A549 (cell line): Measurements from ENCODE around the gene MGMT. TPM values are rescaled to one million over a fixed set of nuclear protein-coding genes. Genes with fewer than 3 reads are reported as not detected.

Experiments
- ATAC-seq, 2 experiments: fragments of 200-7000 bp in 1 of 2; fragments of >200 bp in 1 of 2; cut with Nextera tagmentation in 1 of 2; cut with Tn5 transposase in 1 of 2; 3 replicates each; pipeline versions ENCODE4 v1.8.0 to v1.9.1; 2018 to 2020; ENCODE audit warnings: mild to moderate bottlenecking in 1 of 2, moderate library complexity in 1 of 2
- CTCF ChIA-PET: fragments of 300-600 bp; sonication (Branson Sonifier 250); formaldehyde crosslinking; extraction: SDS; loops from one replicate; lab custom pipeline; 2021; ENCODE audit warnings: antibody characterized with exemption, inconsistent platforms; lab: Yijun Ruan, JAX
- POLR2A ChIA-PET: fragments of 350-600 bp; formaldehyde crosslinking; extraction: SDS; loops from one replicate; lab custom pipeline; 2021; ENCODE audit warnings: antibody characterized with exemption, inconsistent platforms; lab: Yijun Ruan, JAX
- DNase-seq, 2 experiments: peaks; one replicate each; pipeline versions ENCODE4 v3.0.0 to v3.0.0-alpha.2; 2011 to 2016; ENCODE audit warnings: low read depth in 1 of 2, low spot score in 1 of 2
- FAIRE-seq: peaks from 2 replicates; lab custom pipeline; 2011; peaks lifted over from hg19 to GRCh38; lab: Jason Lieb, UNC
- H3K27ac ChIP-seq, 2 experiments: fragments of >200 bp; sonication (Bioruptor Twin); formaldehyde crosslinking; 3 replicates each; pipeline ENCODE4 v1.5.1; 2016 to 2017
- H3K4me1 ChIP-seq: fragments of >200 bp; sonication (Bioruptor Twin); formaldehyde crosslinking; 3 replicates; pipeline ENCODE4 v1.6.1; 2016
- H3K4me2 ChIP-seq: fragments of >200 bp; sonication (Bioruptor Twin); formaldehyde crosslinking; 3 replicates; pipeline ENCODE4 v1.6.1; 2016
- H3K4me3 ChIP-seq: fragments of >200 bp; sonication (Bioruptor Twin); formaldehyde crosslinking; 3 replicates; pipeline ENCODE4 v1.5.1; 2016
- H3K9me3 ChIP-seq: fragments of >200 bp; sonication (Bioruptor Twin); formaldehyde crosslinking; 3 replicates; pipeline ENCODE4 v1.6.1; 2016
- ATOH8 ChIP-seq: fragments of 250-450 bp; sonication (Bioruptor Pico); IDR thresholded peaks from 2 replicates; pipeline ENCODE4 v1.5.0; 2020; ENCODE audit warnings: low read depth, mild to moderate bottlenecking, moderate library complexity
- BHLHE40 ChIP-seq: IDR thresholded peaks from 2 replicates; pipeline ENCODE4 v1.6.1; 2012; ENCODE audit warnings: low read depth, low read length, inconsistent platforms
- CHD4 ChIP-seq: fragments of 200-600 bp; sonication (generic); IDR thresholded peaks from 2 replicates; pipeline ENCODE4 v1.6.1; 2016; ENCODE audit warnings: antibody characterized with exemption, mild to moderate bottlenecking, borderline replicate concordance
- E2F6 ChIP-seq: IDR thresholded peaks from 2 replicates; pipeline ENCODE4 v1.6.1; 2012; ENCODE audit warnings: low read depth, borderline replicate concordance
- EHMT2 ChIP-seq: fragments of 200-600 bp; sonication (generic); IDR thresholded peaks from 2 replicates; pipeline ENCODE4 v1.6.1; 2016; ENCODE audit warnings: antibody characterized with exemption, low read depth, mild to moderate bottlenecking, moderate library complexity
- ESRRA ChIP-seq: fragments of 150-350 bp; IDR thresholded peaks from 2 replicates; pipeline ENCODE4 v1.6.1; 2014; ENCODE audit warnings: mild to moderate bottlenecking, low read length, borderline replicate concordance
- FOSB ChIP-seq: fragments of 250-450 bp; sonication (Bioruptor Pico); IDR thresholded peaks from 2 replicates; pipeline ENCODE4 v1.5.0; 2020; ENCODE audit warnings: mild to moderate bottlenecking, moderate library complexity
- FOXS1 ChIP-seq: fragments of 250-450 bp; sonication (Bioruptor Pico); IDR thresholded peaks from 2 replicates; pipeline ENCODE4 v1.5.0; 2020; ENCODE audit warnings: mild to moderate bottlenecking, moderate library complexity
- GATA3 ChIP-seq: IDR thresholded peaks from 2 replicates; pipeline ENCODE4 v1.6.1; 2012; ENCODE audit warnings: borderline replicate concordance
- HEYL ChIP-seq: fragments of 250-450 bp; sonication (Bioruptor Pico); IDR thresholded peaks from 2 replicates; pipeline ENCODE4 v1.8.0; 2021; ENCODE audit warnings: mild to moderate bottlenecking, moderate library complexity
- HOXB13 ChIP-seq: fragments of 250-450 bp; sonication (Bioruptor Pico); IDR thresholded peaks from 2 replicates; pipeline ENCODE4 v1.5.0; 2020; ENCODE audit warnings: low read depth, mild to moderate bottlenecking, moderate library complexity
- HOXB5 ChIP-seq: fragments of 250-450 bp; sonication (Bioruptor Pico); IDR thresholded peaks from 2 replicates; pipeline ENCODE4 v1.5.0; 2020; ENCODE audit warnings: mild to moderate bottlenecking, moderate library complexity
- JUN ChIP-seq, 2 experiments: fragments of >200 bp; sonication (Bioruptor Twin); formaldehyde crosslinking; IDR thresholded peaks; 2 replicates in 1 of 2; 3 replicates in 1 of 2; pipeline ENCODE4 v1.6.1; 2016 to 2017
- MAX ChIP-seq: IDR thresholded peaks from 2 replicates; pipeline ENCODE4 v1.6.1; 2012
- MYC ChIP-seq: IDR thresholded peaks from 2 replicates; pipeline ENCODE4 v1.6.1; 2012; ENCODE audit warnings: mild to moderate bottlenecking, inconsistent platforms, low read length, improper control_type of control experiment, borderline replicate concordance
- NFE2L2 ChIP-seq: fragments of 150-350 bp; conservative IDR thresholded peaks from 2 replicates; pipeline ENCODE4 v1.6.1; 2014; ENCODE audit warnings: low read length
- NR3C1 ChIP-seq: fragments of >200 bp; sonication (Bioruptor Twin); formaldehyde crosslinking; IDR thresholded peaks from 3 replicates; pipeline ENCODE4 v1.6.1; 2017
- PBX3 ChIP-seq: IDR thresholded peaks from 2 replicates; pipeline ENCODE4 v1.6.1; 2012
- PHF8 ChIP-seq: fragments of 200-600 bp; sonication (generic); IDR thresholded peaks from 2 replicates; pipeline ENCODE4 v1.6.1; 2016; ENCODE audit warnings: low read depth, mild to moderate bottlenecking, antibody characterized with exemption, moderate library complexity, borderline replicate concordance
- POLR2A ChIP-seq: IDR thresholded peaks from 2 replicates; pipeline ENCODE4 v1.6.1; 2012; ENCODE audit warnings: mild to moderate bottlenecking, low read length
- POLR2AphosphoS2 ChIP-seq: conservative IDR thresholded peaks from 2 replicates; pipeline ENCODE4 v1.6.1; 2012; ENCODE audit warnings: low read length, improper control_type of control experiment, inconsistent platforms
- RARB ChIP-seq: fragments of 250-450 bp; sonication (Bioruptor Pico); IDR thresholded peaks from 2 replicates; pipeline ENCODE4 v1.8.0; 2021; ENCODE audit warnings: mild to moderate bottlenecking, moderate library complexity
- RNF2 ChIP-seq: fragments of 200-600 bp; sonication (generic); IDR thresholded peaks from 2 replicates; pipeline ENCODE4 v1.6.1; 2016; ENCODE audit warnings: low read depth, mild to moderate bottlenecking, antibody characterized with exemption, moderate library complexity, borderline replicate concordance
- SMC3 ChIP-seq: fragments of >200 bp; sonication (Bioruptor Twin); formaldehyde crosslinking; IDR thresholded peaks from 3 replicates; pipeline ENCODE4 v1.6.1; 2018; ENCODE audit warnings: inconsistent platforms
- SREBF2 ChIP-seq: fragments of 450-650 bp; IDR thresholded peaks from 2 replicates; pipeline ENCODE4 v1.6.1; 2014; ENCODE audit warnings: mild to moderate bottlenecking, moderate library complexity
- ZSCAN20 ChIP-seq: fragments of 250-450 bp; sonication (Bioruptor Pico); IDR thresholded peaks from 2 replicates; pipeline ENCODE4 v1.8.0; 2022; ENCODE audit warnings: mild to moderate bottlenecking, moderate library complexity
- WGBS: methylation state at CpG from one replicate; pipeline ENCODE4 v1.1.6; 2017; ENCODE audit errors: missing lambda C conversion rate; 5-methylcytosine and 5-hydroxymethylcytosine counted together
- polyA plus RNA-seq, 4 experiments: library from polyadenylated mRNA; depleted of rRNA in 3 of 4; stranded (reverse); fragments of >200 nt; fragmentation: RNase III in 1 of 4; extraction: RNeasy Plus Mini Kit Qiagen cat#74134 plus additional on column Dnase treatment in 1 of 4; gene quantifications; 2 replicates in 3 of 4; 3 replicates in 1 of 4; pipeline ENCODE4 v1.2.3, GENCODE V29; 2011 to 2017

Gene MGMT
- polyA plus RNA-seq, 2 of the 4 experiments (the other 2 are of a cell fraction): 4.9 to 5.2 TPM

GRCh38 chr10:129564923-129565322 is 97.9 kb downstream of the MGMT start:
- TF ChIP-seq PBX3 (no peak), ZSCAN20 (no peak), SREBF2 (no peak), HEYL (no peak), EHMT2 (no peak), RARB (CRISPR knock-in tag) (no peak), MAX (no peak), PHF8 (no peak), FOXS1 (CRISPR knock-in tag) (no peak), ATOH8 (CRISPR knock-in tag) (no peak), ESRRA (no peak), JUN (IDR thresholded peaks at IDR 0.05) (no peak), NR3C1 (no peak), FOSB (CRISPR knock-in tag) (no peak), E2F6 (no peak), HOXB5 (CRISPR knock-in tag) (no peak), HOXB13 (CRISPR knock-in tag) (no peak)
- WGBS: 63% methylated on average over 19 of the region's 19 CpGs
- DNase-seq: no peak
- no peak for ATAC-seq
- Histone ChIP-seq H3K4me1 (no peaks in the 10 kb centered on the region), H3K4me3 (no peak overlapping the region), H3K9me3 (no peaks in the 10 kb centered on the region), H3K4me2 (no peak overlapping the region), H3K27ac (no peak overlapping the region)
- ChIA-PET POLR2A (no interaction called here), CTCF (no interaction called here)
- no peak for FAIRE-seq

GRCh38 chr10:129568583-129569344 is 101.7 kb downstream of the MGMT start:
- Histone ChIP-seq H3K27ac (no peak overlapping the region), H3K4me2 (no peak overlapping the region), H3K4me3 (no peak overlapping the region), H3K4me1 (no peaks in the 10 kb centered on the region), H3K9me3 (no peaks in the 10 kb centered on the region; the same call in 2 of the 3 replicates)
- ATAC-seq: no peak
- FAIRE-seq: no peak
- CTCF ChIA-PET: no interaction called here
- TF ChIP-seq BHLHE40: no peak
- no peak for TF ChIP-seq MAX
- TF ChIP-seq SMC3: no peak
- no peak for TF ChIP-seq POLR2A
- TF ChIP-seq PHF8: no peak
- no peak for TF ChIP-seq RNF2
- no peak for TF ChIP-seq MYC
- TF ChIP-seq SREBF2: no peak
- no peak for TF ChIP-seq RARB (CRISPR knock-in tag)
- no peak for TF ChIP-seq CHD4
- no peak for TF ChIP-seq GATA3
- no peak for TF ChIP-seq POLR2AphosphoS2
- no peak for TF ChIP-seq PBX3
- TF ChIP-seq NFE2L2: no peak
- no peak for TF ChIP-seq ATOH8 (CRISPR knock-in tag)
- DNase-seq: no peak
- WGBS: 59% methylated on average over 10 of the region's 16 CpGs
- POLR2A ChIA-PET: no interaction called here
